DMS114 treated with DMSO at 0.1 percent for 48 hours (cell line): ENCODE results near the gene PINLYP.
"Not testable (repeated sequence)": the region's sequence is repeated elsewhere in the genome, so short reads cannot be mapped to it uniquely, and the experiment has no call there.

ENCODE experiments used
- DNase-seq: peaks from one replicate; lab custom pipeline; 2025; ENCODE audit not compliant: unreplicated experiment; lab: John Stamatoyannopoulos, UW

Gene PINLYP

DNA sequence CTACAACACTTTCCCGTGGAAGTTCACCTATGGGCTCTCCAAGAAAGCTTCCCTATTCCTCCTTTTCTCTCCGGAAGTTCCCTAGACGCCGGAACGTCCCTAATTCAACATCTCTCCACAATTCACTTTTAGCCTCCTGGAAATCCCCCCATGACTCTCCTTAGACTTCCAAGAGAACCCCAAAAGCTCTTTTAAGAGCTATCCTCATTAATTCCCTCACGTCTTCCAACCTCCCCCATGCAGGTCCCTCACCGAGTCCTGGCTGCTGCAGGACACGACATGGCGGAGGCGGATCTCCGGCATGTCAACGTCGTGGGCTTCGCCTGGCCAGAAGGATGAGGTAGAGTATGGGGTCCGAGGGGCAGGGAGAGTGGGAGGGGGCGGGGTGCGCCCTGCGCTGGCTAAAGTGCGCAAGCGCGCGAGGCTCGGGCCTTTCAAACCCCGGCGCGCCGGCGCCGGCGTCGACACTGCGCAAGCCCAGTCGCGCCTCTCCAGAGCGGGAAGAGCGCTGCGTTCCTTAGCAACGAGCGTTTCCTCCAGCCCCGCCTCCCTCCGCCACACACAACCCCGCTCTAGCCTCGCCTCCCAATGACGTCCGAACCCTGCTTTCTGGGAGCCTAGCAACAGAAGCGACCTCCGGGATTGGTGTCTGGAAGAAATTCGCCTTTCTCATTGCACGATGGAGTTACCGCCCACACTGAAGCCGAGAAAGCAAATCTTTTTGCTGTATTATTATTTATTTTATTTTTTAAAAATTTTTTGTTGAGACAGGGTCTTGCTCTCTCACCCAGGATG, at the start of gene PINLYP, which contains the start of gene XRCC1:
Gene PINLYP (plus strand): TSS at position 646 of the 795 bp plus-strand sequence. CDS start 1,391 bp downstream, outside the sequence.
Gene XRCC1 (minus strand): TSS at position 372 of the 795 bp plus-strand sequence. CDS start 69 bp downstream, at position 303.
- peak; percentile 95 for DNase-seq

DNA sequence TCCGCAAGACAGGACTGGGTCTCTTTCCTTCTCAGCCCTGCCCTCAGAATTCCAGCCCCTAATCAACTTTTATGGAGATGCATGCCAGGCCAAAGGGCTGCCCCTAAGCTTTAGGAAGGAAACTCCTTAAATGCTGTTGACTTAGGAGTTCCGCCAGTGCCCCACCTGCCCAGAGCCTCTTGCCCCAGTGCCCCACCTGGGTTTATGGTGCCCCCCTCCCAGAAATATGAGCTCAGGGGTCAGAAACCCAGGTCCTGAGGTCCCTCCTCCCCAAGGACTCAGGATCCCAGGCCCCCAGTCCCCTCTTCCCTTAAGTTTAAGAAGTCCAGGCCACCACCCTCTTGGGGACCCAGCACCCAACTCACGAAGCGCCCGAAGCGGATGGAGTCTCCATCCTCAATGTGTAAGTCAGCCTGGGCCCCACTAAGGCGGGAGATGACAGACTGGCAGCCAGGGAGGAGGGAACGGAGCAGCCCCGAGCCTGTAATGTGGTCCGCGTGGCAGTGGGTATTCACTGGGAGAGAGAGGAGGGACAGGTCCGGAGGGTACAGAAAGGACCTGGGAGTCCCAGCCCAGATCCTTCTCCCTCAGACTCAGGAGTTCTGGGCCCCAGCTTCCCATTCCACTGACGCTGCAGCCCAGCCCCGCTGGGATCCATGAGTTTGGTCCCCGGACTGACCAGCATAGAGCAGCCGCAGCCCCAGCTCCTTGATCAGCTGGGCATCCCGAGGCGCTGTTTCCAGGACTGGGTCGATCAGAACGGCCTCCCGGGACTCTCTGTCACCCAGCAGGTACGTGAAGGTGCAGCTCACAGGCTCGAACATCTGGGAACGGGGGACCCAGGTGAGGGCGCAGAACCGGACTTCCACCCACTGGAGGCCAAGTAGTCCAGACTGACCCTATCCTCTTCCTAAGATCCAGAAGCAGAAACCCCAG, 49.5 kb upstream of the PINLYP start:
- no peak for DNase-seq

DNA sequence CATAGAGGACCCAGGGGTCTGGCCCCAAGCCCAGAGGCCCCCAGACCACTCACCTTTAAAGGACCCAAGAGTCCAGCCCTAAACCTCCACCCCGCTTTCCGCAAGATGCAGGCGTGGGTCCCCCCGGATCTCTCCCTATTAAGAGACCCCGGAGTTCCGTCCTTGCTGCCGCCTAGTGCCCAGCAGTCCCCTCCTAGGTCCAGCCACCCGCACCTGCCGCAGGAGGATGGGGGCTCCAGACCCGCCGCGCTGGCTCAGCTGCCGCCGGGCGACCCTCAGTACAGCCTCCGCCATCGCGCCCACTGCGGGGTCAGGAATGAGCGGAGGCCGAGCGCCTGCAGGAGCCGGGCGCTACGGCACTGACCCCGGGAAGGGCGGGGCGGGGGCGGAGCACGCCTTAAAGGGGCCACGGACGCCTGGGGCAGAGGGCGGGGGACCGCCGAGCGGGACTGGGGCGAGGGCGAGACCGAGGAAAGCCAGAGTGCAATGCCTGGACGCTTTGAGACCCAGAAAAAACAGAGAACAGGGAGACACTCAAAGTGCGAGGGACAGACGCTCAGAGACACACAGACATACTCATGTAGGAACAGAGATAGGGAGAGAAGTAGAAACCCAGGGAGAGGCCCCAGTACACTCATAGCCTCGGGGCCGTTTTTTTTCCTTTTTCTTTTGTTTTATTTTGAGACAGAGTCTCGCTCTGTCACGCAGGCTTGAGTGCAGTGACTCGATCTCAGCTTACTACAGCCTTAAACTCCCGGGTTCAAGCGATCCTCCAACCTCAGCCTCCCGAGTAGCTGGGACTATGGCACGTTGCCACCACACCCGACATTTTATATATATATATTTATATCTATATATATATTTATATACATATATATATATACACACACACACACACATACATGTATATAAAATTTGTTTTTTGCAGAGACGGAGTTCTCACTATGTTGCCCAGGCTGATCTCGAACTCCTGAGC, 48.4 kb upstream of the PINLYP start, which contains the start of gene ETHE1:
Gene ETHE1 (minus strand): TSS at position 318 of the 976 bp plus-strand sequence. CDS start 24 bp downstream, at position 294.
- DNase-seq = no peak

DNA sequence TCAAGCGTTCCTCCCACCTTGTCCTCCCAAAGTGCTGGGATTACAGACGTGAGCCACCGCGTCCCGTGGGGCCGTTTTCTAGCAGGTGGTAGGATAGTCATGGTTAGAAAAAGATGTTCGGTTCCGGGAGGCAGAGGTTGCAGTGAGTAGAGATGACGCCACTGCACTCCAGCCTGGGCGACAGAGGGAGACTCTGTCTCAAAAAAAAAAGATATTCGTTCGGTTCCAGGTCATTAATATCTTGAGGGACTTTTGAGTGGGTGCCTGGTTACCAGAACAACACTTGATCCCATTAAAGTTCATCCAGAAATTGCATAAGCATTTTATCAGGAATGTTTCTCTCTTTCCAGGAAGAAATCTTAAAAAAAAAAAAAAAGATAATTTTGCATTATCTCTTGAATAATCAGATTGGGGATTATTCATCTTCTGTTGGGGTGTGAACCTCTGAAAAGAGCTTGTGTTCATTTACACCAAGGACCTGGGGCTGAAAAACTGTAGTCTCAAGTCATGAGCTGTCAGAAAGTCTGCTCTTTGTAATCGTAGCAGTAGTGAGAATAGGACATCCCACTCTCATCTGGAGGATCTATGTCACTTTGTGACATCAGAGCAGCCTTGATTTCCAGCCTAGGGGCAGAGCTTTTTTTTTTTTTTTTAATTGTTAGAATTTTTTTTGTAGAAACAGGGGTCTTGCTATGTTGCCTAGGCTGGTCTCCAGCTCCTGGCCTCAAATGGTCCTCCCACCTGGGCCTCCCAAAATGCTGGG, 47.6 kb upstream of the PINLYP start:
- no peak for DNase-seq

DNA sequence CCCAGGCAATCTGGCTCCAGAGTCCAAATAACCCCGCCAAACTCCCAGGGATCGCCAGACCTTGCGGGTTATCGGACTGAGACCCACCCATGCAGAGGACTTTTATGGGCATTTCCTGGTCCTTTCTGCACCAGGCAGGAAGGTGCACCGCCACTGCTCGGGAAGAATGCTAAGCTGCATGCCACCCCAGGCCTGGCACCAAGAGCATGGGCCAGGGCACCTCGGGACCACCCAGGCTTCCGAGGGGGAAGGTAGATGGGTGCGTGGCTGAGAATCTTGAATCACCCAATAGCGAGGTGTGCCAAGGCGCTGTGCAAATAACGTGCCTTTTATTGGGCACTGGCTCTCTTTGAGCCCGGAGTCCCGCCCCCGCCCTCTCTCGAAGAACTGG, 43.0 kb upstream of the PINLYP start:
- DNase-seq = peak; percentile 60

DNA sequence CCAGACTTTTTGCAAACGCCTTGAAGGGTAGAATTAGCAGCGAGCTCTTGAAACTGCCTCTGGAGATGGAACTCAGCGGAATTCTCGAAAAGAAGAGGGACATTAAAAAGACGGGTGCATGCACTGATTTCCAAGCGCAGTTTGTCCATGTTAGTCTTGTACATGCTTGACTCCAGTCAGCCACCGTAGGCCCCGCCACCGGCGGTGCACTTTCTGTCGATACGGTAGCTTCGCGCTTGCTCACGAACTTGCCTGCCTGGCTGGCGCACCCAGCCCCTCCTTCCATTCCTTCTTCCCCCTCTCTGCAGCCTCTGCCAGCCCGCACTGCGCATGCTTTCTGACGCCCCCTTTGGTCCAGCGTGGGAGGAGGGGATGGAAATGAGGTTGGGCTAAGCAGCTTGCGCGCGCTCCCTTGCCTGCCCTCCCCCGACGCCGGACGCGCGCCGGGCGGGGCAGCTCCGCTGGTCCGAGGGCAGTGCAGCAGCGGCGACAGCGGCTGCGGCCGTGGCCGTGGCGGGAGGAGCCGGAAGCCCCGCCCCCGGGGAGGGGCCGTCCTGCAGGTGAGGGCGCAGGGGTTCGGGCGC, 42.5 kb upstream of the PINLYP start, which contains the start of gene ZNF575:
Gene ZNF575 (plus strand): TSS at position 227 of the 584 bp plus-strand sequence. CDS start 1,235 bp downstream, outside the sequence.
- peak; percentile 73 for DNase-seq

DNA sequence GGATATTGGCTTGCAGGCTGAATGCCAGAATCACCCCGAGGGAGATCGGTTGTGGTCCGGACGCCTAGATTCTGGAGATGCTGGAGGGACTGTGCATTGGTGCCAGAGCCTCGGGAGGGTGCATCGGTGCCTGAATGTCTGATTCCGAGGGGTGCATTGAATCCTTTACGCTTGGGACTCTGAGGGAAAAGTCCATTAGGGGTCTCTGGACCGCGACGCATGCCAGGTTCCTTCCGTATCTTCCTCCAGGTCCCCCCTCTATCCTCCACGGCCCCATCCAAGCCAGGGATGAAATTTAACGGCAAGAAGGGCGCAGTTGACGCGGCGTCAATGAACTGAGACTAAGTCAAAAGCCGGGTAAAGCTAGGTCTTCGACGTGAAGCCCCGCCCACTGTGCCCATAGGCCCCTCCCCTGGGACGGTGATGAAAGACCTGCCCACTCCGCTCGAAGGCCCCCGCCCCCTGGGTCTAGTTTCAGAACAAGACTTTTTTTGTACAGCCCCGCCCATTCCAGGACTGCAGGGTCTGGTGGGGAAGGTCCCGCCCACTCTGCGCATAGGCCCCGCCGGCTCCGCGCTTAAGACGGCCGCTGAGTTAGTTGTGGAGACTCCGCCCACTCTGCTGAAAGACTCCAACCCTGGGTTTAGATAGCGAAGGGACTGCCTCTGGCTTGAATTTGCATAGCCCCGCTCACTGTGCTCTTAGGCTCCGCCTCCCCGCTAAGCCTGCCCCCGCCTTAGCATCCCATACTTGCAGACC, 41.9 kb upstream of the PINLYP start:
- DNase-seq = peak; percentile 89

DNA sequence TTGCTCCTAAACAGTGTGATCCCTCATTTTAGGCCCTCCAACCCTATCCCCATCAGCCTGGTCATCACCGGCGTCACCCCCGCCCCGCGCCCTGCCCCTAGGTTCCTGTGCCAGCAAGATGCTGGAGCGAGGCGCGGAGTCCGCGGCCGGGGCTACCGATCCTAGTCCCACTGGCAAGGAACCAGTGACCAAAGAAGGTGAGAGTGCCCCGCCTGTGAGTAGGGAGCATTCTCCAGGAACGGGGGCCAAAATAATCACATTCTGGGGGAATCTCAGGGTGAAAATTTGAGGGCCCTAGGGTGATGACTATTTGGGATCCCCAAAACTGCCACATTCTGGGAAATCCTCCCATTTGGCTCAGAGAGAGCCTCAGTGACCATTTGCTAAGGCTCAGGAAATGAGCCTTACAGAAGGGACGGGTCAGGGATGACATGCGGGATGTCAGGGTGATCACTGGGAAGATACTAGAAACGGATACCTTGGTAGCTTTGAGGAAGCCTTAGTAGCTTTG, 41.2 kb upstream of the PINLYP start:
- no peak for DNase-seq

DNA sequence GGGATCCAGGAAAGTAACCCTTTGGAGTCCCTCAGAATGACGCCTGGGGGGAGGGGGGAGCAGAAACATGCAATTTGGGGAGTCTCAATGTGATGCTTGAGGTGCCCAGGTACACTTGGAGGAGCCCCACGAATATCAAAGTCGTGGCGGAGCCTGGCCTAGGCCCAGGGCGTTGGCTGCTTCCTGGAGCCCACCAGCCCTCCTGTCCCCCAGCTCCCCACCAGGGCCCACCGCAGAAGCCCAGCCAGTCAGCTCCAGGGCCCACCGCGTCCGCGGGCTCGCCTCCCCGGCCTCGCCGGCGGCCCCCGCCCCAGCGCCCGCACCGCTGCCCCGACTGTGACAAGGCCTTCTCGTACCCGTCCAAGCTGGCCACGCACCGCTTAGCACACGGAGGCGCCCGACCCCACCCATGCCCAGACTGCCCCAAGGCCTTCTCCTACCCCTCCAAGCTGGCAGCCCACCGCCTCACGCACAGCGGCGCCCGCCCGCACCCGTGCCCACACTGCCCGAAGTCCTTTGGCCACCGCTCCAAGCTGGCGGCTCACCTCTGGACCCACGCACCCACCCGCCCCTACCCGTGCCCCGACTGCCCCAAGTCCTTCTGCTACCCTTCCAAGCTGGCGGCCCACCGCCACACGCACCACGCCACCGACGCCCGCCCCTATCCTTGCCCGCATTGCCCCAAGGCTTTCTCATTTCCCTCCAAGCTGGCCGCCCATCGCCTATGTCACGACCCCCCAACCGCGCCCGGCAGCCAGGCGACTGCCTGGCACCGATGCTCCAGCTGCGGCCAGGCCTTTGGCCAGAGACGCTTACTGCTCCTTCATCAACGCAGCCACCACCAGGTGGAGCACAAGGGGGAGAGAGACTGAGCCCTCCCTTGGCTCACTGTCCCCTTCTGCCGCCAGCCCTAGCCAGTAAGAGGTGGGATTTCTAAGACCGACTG, 40.5 kb upstream of the PINLYP start:
- DNase-seq = no peak

DNA sequence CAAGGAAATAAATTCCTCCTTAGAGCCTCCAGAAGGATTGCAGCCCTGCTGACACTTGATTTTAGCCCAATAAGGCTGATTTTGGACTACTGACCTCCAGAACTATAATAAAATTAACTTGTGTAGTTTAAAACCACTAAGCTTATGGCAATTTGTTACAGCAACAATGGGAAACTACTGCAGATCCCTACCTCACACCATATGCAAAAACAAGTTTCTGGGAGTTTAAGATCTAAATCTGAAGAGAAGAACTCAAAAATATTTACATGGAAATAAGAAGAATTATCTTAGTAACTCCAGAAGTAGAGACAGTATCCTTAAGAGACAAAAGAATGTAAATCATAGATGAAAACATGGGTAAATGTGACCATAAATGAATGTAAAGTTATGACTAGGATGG, 36.7 kb upstream of the PINLYP start:
- no peak for DNase-seq

DNA sequence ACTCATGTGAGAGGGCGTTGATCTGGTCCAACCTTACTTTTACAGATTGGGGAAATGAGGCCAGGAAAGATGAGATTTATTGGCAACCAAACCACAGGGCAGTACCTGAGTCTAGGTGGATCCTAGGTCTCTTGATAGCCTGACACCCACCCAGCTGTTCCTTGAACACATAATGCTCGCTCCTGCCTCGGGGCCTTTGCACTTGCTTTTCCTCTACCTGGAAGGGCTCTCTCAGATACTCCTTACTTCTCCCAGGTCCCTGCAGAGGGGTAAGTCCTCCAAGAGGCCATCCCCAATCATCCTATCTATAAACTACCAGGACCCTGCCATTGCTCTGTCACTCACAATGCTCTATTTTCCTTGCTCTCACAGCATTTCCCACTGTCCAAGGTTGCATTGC, 35.2 kb upstream of the PINLYP start:
- DNase-seq = no peak

DNA sequence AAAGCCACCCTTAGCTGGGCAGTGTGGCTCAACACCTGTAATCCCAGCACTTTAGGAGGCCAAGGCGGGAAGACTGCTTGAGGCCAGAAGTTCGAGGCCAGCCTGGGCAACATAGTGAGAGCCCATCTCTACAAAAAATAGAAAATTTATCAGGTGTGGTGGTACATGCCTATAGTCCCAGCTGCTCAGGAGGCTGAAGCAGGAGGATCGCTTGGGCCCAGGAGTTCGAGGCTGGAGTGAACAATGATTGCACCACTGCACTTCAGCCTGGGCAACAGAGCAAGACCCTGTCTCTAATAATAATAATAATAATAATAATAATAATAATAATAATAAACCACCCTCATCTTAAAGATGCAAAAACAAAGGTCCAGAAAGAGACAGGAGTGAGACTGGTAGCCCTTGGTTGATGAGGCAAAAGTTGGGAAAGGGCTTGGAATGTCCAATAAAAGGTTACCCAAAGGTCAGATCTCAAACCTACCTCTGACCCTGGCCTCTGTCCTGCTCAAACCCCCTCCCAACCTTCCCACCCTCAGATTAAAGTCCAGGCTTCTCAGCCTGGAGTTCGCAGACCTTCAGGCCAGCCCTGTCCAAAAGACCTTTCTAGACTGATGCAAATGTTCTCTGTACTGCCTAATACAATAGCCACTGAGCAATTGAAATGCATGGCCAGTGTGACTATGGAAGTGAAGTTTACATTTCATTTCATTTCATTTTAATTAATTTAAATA, 33.5 kb upstream of the PINLYP start:
- no peak for DNase-seq

DNA sequence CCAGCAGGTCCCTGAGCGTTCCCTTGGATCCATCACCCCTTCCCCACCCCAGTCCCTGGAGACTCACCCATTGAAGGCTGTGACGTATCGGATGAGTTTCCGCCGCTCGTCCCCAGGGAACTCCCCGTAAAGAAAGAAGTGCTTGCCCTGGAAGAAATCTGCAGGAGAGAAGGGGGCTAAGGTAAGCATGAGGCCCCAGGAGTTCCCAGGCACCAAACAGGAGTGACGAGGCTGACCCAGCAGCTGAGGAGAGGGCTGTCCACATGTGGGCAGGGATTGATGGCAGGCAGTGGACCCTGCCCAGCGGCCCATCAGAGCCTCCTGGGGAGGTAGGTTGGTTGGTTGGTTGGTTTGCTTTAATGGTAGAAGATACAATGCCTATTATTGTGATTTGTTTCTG, 31.5 kb upstream of the PINLYP start:
- DNase-seq = no peak

DNA sequence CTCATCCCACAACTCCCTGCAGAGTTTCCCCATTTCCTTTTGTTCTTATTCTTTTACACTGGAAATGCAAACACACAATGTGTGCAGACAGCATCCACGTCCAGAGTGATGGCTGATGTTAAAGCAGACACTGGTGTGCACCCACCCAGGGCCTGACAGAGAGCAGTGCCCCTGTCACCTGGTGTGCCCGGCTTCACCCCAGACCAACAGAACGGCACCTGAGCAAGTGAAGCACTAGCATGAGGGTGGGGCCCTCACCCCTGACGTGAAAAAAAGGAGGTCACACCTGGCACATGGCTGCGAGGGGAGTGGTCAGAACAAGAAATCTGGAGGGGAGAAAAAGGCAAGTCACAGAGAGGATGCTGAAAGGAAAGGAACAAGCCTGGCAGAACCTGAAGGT, 30.3 kb upstream of the PINLYP start:
- no peak for DNase-seq

DNA sequence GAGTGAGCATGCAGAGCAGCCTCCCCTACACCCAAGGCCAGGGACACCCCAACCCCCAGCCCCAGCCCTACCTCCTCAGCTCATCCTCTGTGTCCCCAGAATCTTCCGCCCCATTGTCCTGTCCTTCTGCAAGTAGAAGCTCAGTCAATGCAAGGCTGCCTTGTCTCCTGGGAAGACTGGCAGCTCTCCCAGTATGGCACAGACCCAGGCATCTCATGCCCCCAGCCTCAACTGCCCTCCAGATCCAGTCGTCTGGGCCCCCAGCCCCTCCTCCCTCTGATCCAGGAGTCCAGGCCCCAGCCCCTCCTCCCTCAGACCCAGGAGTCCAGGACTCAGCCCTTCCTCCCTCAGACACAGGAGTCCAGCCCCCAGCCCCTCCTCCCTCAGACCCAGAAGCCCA, 29.6 kb upstream of the PINLYP start:
- DNase-seq = no peak

DNA sequence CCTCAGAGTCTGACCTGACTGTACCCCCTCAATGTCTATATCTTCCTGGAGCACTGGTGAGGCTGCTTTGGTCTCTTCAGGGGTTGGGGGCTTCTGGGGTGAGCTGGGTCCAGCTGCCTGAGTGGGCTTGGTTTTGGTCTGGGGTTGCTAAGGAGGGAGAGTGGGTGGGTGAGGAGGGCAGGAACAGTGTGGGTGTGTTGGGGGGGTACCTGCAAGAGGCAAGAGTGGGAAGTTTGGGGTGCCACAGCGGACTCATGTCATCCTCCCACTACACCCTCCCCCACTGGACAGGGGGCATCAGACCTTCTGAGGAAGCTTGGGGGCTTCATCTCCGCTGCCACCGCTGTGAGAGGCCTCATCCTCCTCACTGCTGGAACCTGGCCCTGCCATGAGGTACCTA, 29.0 kb upstream of the PINLYP start:
- DNase-seq = no peak

DNA sequence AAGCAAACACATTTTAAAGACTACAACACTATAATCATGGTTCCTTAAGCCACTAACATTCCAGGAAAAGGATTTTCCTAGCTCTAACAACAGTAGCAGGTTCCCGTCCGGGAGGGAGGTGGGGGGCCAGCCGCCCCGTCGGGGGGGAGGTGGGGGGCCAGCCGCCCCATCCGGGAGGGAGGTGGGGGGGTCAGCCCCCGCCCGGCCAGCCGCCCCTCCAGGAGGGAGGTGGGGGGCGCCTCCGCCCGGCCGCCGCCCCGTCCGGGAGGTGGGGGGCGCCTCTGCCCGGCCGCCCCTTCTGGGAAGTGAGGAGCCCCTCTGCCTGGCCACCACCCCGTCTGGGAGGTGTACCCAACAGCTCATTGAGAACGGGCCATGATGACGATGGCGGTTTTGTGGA, 27.7 kb upstream of the PINLYP start:
- not testable (repeated sequence) for DNase-seq
